ENCODE data around the gene BCR. TPM values are rescaled to one million over a fixed set of nuclear protein-coding genes. Genes with fewer than 3 reads are reported as not detected.

BCR gene
- total RNA-seq, 2 experiments from 2014 or later, result 60.0 to 64.8 TPM

GRCh38 chr22:23261900-23262450 lies 81.7 kb downstream of the BCR start:
- H3K36me3 Mint-ChIP-seq (ENCODE audit: low read depth), result peaks cover 54% of the 10 kb centered on the region

GRCh38 chr22:23262518-23263332 lies 82.4 kb downstream of the BCR start:
- intact Hi-C loops (cut with DNase I, micrococcal nuclease), result no loop called here
- Mint-ChIP-seq H3K4me1 (ENCODE audit: low read depth) (peaks cover 8% of the 10 kb centered on the region), H3K9me3 (no peaks in the 10 kb centered on the region), H3K27ac (no peak overlapping the region), H3K36me3 (ENCODE audit: low read depth) (peaks cover 51% of the 10 kb centered on the region), H3K4me3 (no peak overlapping the region), H3K27me3 (no peaks in the 10 kb centered on the region)
- peaks cover 68% of the 10 kb centered on the region for H3K36me3 ChIP-seq (ENCODE audit: insufficient read depth, low read length)
- ChIA-PET POLR2A (no interaction called here), CTCF (no interaction called here)
- H3K27me3 ChIP-seq (ENCODE audit: control insufficient read depth in 1 of 2, insufficient read depth in 2 of 2, low read length in 2 of 2), result no peaks in the 10 kb centered on the region
- no peak for TF ChIP-seq CTCF (IDR thresholded peaks at IDR 0.05)
- no peak overlapping the region for H3K27ac ChIP-seq (ENCODE audit: low read depth in 1 of 2, low read length in 2 of 2)
- no peak overlapping the region for H3K4me3 ChIP-seq (ENCODE audit: low read length)
- no peaks in the 10 kb centered on the region for H3K9me3 ChIP-seq (ENCODE audit: control insufficient read depth in 1 of 2, insufficient read depth in 1 of 2, low read length in 2 of 2)
- no peak for ATAC-seq (ENCODE audit: poor library complexity)
- peaks cover 10% of the 10 kb centered on the region for H3K4me1 ChIP-seq (ENCODE audit: insufficient read depth, low read length)
- no peak for DNase-seq

More at GRCh38 chr22:23261900-23262450, 81.7 kb downstream of the BCR start:
- Histone ChIP-seq H3K4me1 (ENCODE audit: insufficient read depth, low read length) (peaks cover 10% of the 10 kb centered on the region), H3K4me3 (ENCODE audit: low read length) (no peak overlapping the region), H3K9me3 (ENCODE audit: control insufficient read depth in 1 of 2, insufficient read depth in 1 of 2, low read length in 2 of 2) (no peaks in the 10 kb centered on the region), H3K36me3 (ENCODE audit: insufficient read depth, low read length) (peaks cover 67% of the 10 kb centered on the region), H3K27me3 (ENCODE audit: control insufficient read depth in 1 of 2, insufficient read depth in 2 of 2, low read length in 2 of 2) (no peaks in the 10 kb centered on the region), H3K27ac (ENCODE audit: low read depth in 1 of 2, low read length in 2 of 2) (no peak overlapping the region)
- Mint-ChIP-seq H3K27ac (no peak overlapping the region), H3K27me3 (no peaks in the 10 kb centered on the region), H3K4me3 (no peak overlapping the region), H3K4me1 (ENCODE audit: low read depth) (peaks cover 10% of the 10 kb centered on the region), H3K9me3 (no peaks in the 10 kb centered on the region)
- intact Hi-C loops (cut with DNase I, micrococcal nuclease), result no loop called here
- CTCF ChIA-PET, result no interaction called here
- ATAC-seq (ENCODE audit: poor library complexity) (no peak), DNase-seq (no peak)
- POLR2A ChIA-PET, result interaction anchor here (1.0 kb wide), 1 partner anchor 19 kb away, joined by 3 read pairs; no protein-coding TSS in a partner anchor
- no peak for TF ChIP-seq CTCF (IDR thresholded peaks at IDR 0.05)

DNA sequence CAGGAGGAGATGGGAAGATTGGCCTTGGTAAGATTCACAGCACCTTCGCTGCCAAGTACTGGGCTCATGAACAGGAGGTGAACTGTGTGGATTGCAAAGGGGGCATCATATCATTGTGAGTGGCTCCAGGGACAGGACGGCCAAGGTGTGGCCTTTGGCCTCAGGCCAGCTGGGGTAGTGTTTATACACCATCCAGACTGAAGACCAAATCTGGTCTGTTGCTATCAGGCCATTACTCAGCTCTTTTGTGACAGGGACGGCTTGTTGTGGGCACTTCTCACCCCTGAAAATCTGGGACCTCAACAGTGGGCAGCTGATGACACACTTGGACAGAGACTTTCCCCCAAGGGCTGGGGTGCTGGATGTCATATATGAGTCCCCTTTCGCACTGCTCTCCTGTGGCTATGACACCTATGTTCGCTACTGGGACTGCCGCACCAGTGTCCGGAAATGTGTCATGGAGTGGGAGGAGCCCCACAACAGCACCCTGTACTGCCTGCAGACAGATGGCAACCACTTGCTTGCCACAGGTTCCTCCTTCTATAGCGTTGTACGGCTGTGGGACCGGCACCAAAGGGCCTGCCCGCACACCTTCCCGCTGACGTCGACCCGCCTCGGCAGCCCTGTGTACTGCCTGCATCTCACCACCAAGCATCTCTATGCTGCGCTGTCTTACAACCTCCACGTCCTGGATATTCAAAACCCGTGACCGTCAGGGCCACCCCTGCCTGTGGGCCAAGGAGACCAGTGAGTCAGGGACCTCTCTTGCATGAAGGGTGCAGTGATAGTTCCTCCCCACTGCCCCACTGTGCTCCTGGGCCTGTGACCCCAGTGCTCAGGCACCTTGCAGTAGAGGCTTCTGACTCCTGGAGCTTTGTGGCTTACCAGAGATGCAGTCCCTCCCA lies 83.6 kb downstream of the BCR start:
- H3K9me3 Mint-ChIP-seq, result no peaks in the 10 kb centered on the region
- H3K4me3 Mint-ChIP-seq, result no peak overlapping the region
- Histone ChIP-seq H3K27me3 (ENCODE audit: control insufficient read depth in 1 of 2, insufficient read depth in 2 of 2, low read length in 2 of 2) (no peaks in the 10 kb centered on the region), H3K9me3 (ENCODE audit: control insufficient read depth in 1 of 2, insufficient read depth in 1 of 2, low read length in 2 of 2) (no peaks in the 10 kb centered on the region), H3K27ac (ENCODE audit: low read depth in 1 of 2, low read length in 2 of 2) (no peak overlapping the region), H3K36me3 (ENCODE audit: insufficient read depth, low read length) (peaks cover 68% of the 10 kb centered on the region), H3K4me1 (ENCODE audit: insufficient read depth, low read length) (peaks cover 10% of the 10 kb centered on the region), H3K4me3 (ENCODE audit: low read length) (no peak overlapping the region)
- ChIA-PET CTCF (interaction anchor here (1.1 kb wide), 1 partner anchor 26 kb away, joined by 3 read pairs; no protein-coding TSS in a partner anchor), POLR2A (no interaction called here)
- intact Hi-C loops (cut with DNase I, micrococcal nuclease), result no loop called here
- DNase-seq, result peak in 13 of 14 experiments; percentile 10 to 83 (median 40)
- H3K27me3 Mint-ChIP-seq, result no peaks in the 10 kb centered on the region
- ATAC-seq (ENCODE audit: poor library complexity), result peak; percentile 92
- peak overlapping the region; percentile 72 for H3K27ac Mint-ChIP-seq
- peaks cover 8% of the 10 kb centered on the region for H3K4me1 Mint-ChIP-seq (ENCODE audit: low read depth)
- no peak for TF ChIP-seq CTCF (IDR thresholded peaks at IDR 0.05)
- peaks cover 57% of the 10 kb centered on the region for H3K36me3 Mint-ChIP-seq (ENCODE audit: low read depth)
